IMR-90 (cell line): ENCODE data around the gene ARSJ. TPM values are rescaled to one million over a fixed set of nuclear protein-coding genes. Genes with fewer than 3 reads are reported as not detected.
A peak's percentile ranks its signal among the peaks of the same experiment; 100 is the strongest.

Source experiments
- ATAC-seq: fragments of 200-7000 bp; cut with Tn5 transposase; 2 replicates; pipeline ENCODE4 v1.9.1; 2020; ENCODE audit warnings: low read depth, mild to moderate bottlenecking, moderate library complexity
- BruUV-seq: library from RNA; stranded (reverse); fragments of 400-500 nt; replicated peaks from 2 replicates; lab custom pipeline; 2021; lab: Mats Ljungman, UMichigan
- CTCF ChIA-PET: fragments of 300-600 bp; formaldehyde crosslinking; extraction: SDS; loops from one replicate; lab custom pipeline; 2021; ENCODE audit warnings: antibody characterized with exemption; lab: Yijun Ruan, JAX
- POLR2A ChIA-PET: fragments of 300-600 bp; sonication (Branson Sonifier 250); formaldehyde crosslinking; loops from one replicate; lab custom pipeline; 2022; ENCODE audit warnings: antibody characterized with exemption; ENCODE audit not compliant: unreplicated experiment; lab: Charles Lee
- DNase-seq: peaks from one replicate; pipeline ENCODE4 v3.0.0; 2013
- H2AFZ ChIP-seq: replicated peaks from 2 replicates; pipeline ENCODE3; 2013; ENCODE audit warnings: low read length, mild to moderate bottlenecking; ENCODE audit not compliant: poor library complexity
- H2AK5ac ChIP-seq: 2 replicates; pipeline ENCODE4 v1.6.1; 2013; ENCODE audit warnings: low read depth, low read length, inconsistent platforms
- H2AK9ac ChIP-seq: replicated peaks from 2 replicates; pipeline ENCODE3; 2013; ENCODE audit warnings: mild to moderate bottlenecking, low read depth, low read length, moderate library complexity; ENCODE audit not compliant: poor library complexity
- H2BK120ac ChIP-seq: 2 replicates; pipeline ENCODE4 v1.6.1; 2013; ENCODE audit warnings: low read depth, low read length, inconsistent platforms
- H2BK15ac ChIP-seq: 3 replicates; pipeline ENCODE4 v1.6.1; 2013; ENCODE audit warnings: low read depth, low read length, inconsistent platforms
- H2BK20ac ChIP-seq: 2 replicates; pipeline ENCODE4 v1.6.1; 2013; ENCODE audit warnings: low read depth, mild to moderate bottlenecking, inconsistent platforms, low read length, moderate library complexity
- H2BK5ac ChIP-seq: 2 replicates; pipeline ENCODE4 v1.6.1; 2013; ENCODE audit warnings: mild to moderate bottlenecking, low read depth, low read length, inconsistent platforms; ENCODE audit not compliant: poor library complexity, severe bottlenecking
- H3K14ac ChIP-seq: replicated peaks from 2 replicates; pipeline ENCODE4 v1.6.1; 2013; ENCODE audit warnings: low read depth, low read length, inconsistent platforms
- H3K18ac ChIP-seq: 2 replicates; pipeline ENCODE4 v1.6.1; 2013; ENCODE audit warnings: low read depth, low read length, control low read depth
- H3K23ac ChIP-seq: 2 replicates; pipeline ENCODE4 v1.6.1; 2013; ENCODE audit warnings: low read depth, low read length, inconsistent platforms
- H3K27ac ChIP-seq: 2 replicates; pipeline ENCODE4 v1.5.1; 2013; ENCODE audit warnings: mild to moderate bottlenecking, control low read depth, low read length; ENCODE audit not compliant: insufficient read depth
- H3K27me3 ChIP-seq: 2 replicates; pipeline ENCODE4 v1.6.1; 2013; ENCODE audit warnings: low read length; ENCODE audit not compliant: control insufficient read depth, insufficient read depth
- H3K36me3 ChIP-seq: 2 replicates; pipeline ENCODE4 v1.6.1; 2013; ENCODE audit warnings: low read length, mixed read lengths; ENCODE audit not compliant: control insufficient read depth, insufficient read depth
- H3K4ac ChIP-seq: 2 replicates; pipeline ENCODE4 v1.6.1; 2013; ENCODE audit warnings: low read depth, low read length, inconsistent platforms
- H3K4me1 ChIP-seq: 2 replicates; pipeline ENCODE4 v1.6.1; 2013; ENCODE audit warnings: low read length, mixed read lengths; ENCODE audit not compliant: control insufficient read depth, insufficient read depth
- H3K4me2 ChIP-seq: 2 replicates; pipeline ENCODE4 v1.6.1; 2013; ENCODE audit warnings: low read depth, mild to moderate bottlenecking, control low read depth, low read length, moderate library complexity
- H3K4me3 ChIP-seq: 2 replicates; pipeline ENCODE4 v1.5.1; 2013; ENCODE audit warnings: low read depth, mild to moderate bottlenecking, control low read depth, low read length, moderate library complexity; ENCODE audit not compliant: insufficient read depth
- H3K56ac ChIP-seq: 2 replicates; pipeline ENCODE4 v1.6.1; 2013; ENCODE audit warnings: low read length, inconsistent platforms; ENCODE audit not compliant: insufficient read depth; ENCODE audit errors: extremely low read depth
- H3K79me1 ChIP-seq, 2 experiments: 2 replicates each; pipeline ENCODE4 v1.6.1; 2013; ENCODE audit warnings: low read length in 2 of 2, inconsistent platforms in 1 of 2, low read depth in 1 of 2
- H3K9ac ChIP-seq: 2 replicates; pipeline ENCODE4 v1.6.1; 2013; ENCODE audit warnings: low read depth, low read length, control low read depth
- H3K9me1 ChIP-seq: 2 replicates; pipeline ENCODE4 v1.6.1; 2013; ENCODE audit warnings: low read length, inconsistent platforms; ENCODE audit not compliant: insufficient read depth
- H3K9me3 ChIP-seq: 2 replicates; pipeline ENCODE4 v1.6.1; 2013; ENCODE audit warnings: low read length; ENCODE audit not compliant: control insufficient read depth, insufficient read depth
- H4K20me1 ChIP-seq: 2 replicates; pipeline ENCODE4 v1.6.1; 2013; ENCODE audit warnings: low read length, inconsistent platforms; ENCODE audit not compliant: insufficient read depth
- H4K5ac ChIP-seq: 2 replicates; pipeline ENCODE4 v1.6.1; 2013; ENCODE audit warnings: mild to moderate bottlenecking, low read depth, low read length, control low read depth
- H4K8ac ChIP-seq, 2 experiments: 2 replicates each; pipeline ENCODE4 v1.6.1; 2013; ENCODE audit warnings: low read depth in 2 of 2, low read length in 2 of 2, control low read depth in 1 of 2, inconsistent platforms in 1 of 2
- H4K91ac ChIP-seq: 2 replicates; pipeline ENCODE4 v1.6.1; 2013; ENCODE audit warnings: low read depth, low read length, inconsistent platforms; ENCODE audit not compliant: insufficient read depth
- BHLHE40 ChIP-seq: fragments of 150-350 bp; IDR thresholded peaks from 2 replicates; pipeline ENCODE4 v1.6.1; 2016; ENCODE audit warnings: mild to moderate bottlenecking, low read depth, low read length
- CEBPB ChIP-seq: IDR thresholded peaks from 2 replicates; pipeline ENCODE4 v1.6.1; 2012; ENCODE audit warnings: low read depth, low read length, improper control_type of control experiment
- CTCF ChIP-seq: conservative IDR thresholded peaks from 2 replicates; pipeline ENCODE4 v1.5.1; 2012; ENCODE audit warnings: mild to moderate bottlenecking, low read depth, low read length, improper control_type of control experiment
- FOS ChIP-seq: fragments of 150-350 bp; IDR thresholded peaks from 2 replicates; pipeline ENCODE4 v1.6.1; 2016; ENCODE audit warnings: low read depth, low read length
- MAFK ChIP-seq: IDR thresholded peaks from 2 replicates; pipeline ENCODE4 v1.6.1; 2012; ENCODE audit warnings: low read depth, low read length, improper control_type of control experiment
- MAZ ChIP-seq: IDR thresholded peaks from 2 replicates; pipeline ENCODE4 v1.6.1; 2012; ENCODE audit warnings: low read depth, mild to moderate bottlenecking, low read length, improper control_type of control experiment, moderate library complexity, borderline replicate concordance
- MXI1 ChIP-seq: IDR thresholded peaks from 2 replicates; pipeline ENCODE4 v1.6.1; 2012; ENCODE audit warnings: low read depth, mild to moderate bottlenecking, low read length, moderate library complexity, borderline replicate concordance
- NFE2L2 ChIP-seq: fragments of 150-350 bp; IDR thresholded peaks from 2 replicates; pipeline ENCODE4 v1.6.1; 2016; ENCODE audit warnings: low read depth, mild to moderate bottlenecking, low read length
- RFX5 ChIP-seq: IDR thresholded peaks from 2 replicates; pipeline ENCODE4 v1.8.0; 2012; ENCODE audit warnings: low read depth, mild to moderate bottlenecking, low read length, moderate library complexity
- SMC3 ChIP-seq: fragments of 150-350 bp; IDR thresholded peaks from 2 replicates; pipeline ENCODE4 v1.6.1; 2016; ENCODE audit warnings: low read depth, mild to moderate bottlenecking, antibody characterized with exemption, low read length, moderate library complexity
- USF2 ChIP-seq: fragments of 150-350 bp; IDR thresholded peaks from 2 replicates; pipeline ENCODE4 v1.6.1; 2017; ENCODE audit warnings: mild to moderate bottlenecking, antibody characterized with exemption, low read length, low read depth
- WGBS, 2 experiments: methylation state at CpG; one replicate each; pipeline versions ENCODE4 v1.1.5 to v1.1.7; 2013; ENCODE audit warnings: missing lambda C conversion rate in 2 of 2; ENCODE audit not compliant: insufficient read length in 1 of 2; ENCODE audit errors: extremely low coverage in 2 of 2; 5-methylcytosine and 5-hydroxymethylcytosine counted together
- dilution Hi-C: fragments of 300-500 bp; cut with HindIII; formaldehyde crosslinking; loops from one replicate; pipeline ENCODE4 v1.14.3; 2018; ENCODE audit warnings: low sequenced_read_pairs; ENCODE audit not compliant: unreplicated experiment
- in situ Hi-C: fragments of 300-500 bp; cut with MboI; formaldehyde crosslinking; loops from 3 replicates; pipeline ENCODE4 v1.14.3; 2019; ENCODE audit warnings: low sequenced_read_pairs, inconsistent platforms, mixed read lengths
- intact Hi-C: fragments of 100-400 bp; cut with micrococcal nuclease; formaldehyde crosslinking; loops from 2 replicates; pipeline ENCODE4 v1.10.0; 2022
- polyA plus RNA-seq, 3 experiments: library from polyadenylated mRNA; depleted of rRNA; stranded (reverse); fragments of >200 nt; gene quantifications; 2 replicates each; pipeline ENCODE4 v1.2.3, GENCODE V29; 2012; ENCODE audit warnings: low replicate concordance in 1 of 3
- total RNA-seq: library from RNA; depleted of rRNA; stranded (reverse); fragments of >200 nt; gene quantifications from 2 replicates; pipeline ENCODE4 v1.2.3, GENCODE V29; 2012

ARSJ gene
- total and polyA plus RNA-seq, 2 of the 4 experiments (the other 2 are of a cell fraction) = 47.7 to 143 TPM

DNA sequence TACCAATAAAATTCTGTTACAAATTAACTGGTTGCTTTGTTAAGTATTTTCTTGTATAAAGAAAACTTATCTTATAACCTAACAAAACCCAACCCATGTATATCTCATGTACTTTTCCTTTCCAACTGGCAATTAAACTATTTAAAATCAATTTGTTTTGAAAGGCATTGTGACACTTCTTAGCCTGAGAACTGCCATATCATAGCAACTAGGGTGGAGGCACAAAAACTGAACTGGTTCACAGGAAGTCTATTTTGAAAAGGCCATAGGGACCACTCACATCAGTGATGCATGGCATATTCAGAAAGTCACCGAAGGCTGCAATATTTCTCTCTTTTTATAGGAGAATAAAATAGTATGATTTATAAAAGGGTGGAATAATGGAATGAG, 40.5 kb upstream of the ARSJ start:
- no peak for ATAC-seq
- H2AFZ ChIP-seq = no peak overlapping the region

More for the DNA sequence above, 40.5 kb upstream of the ARSJ start:
- Histone ChIP-seq H2BK20ac (no peak overlapping the region), H2BK120ac (0 out of 2 replicates have a peak overlapping the region, but pooled peaks have one; percentile 66), H3K9ac (no peak overlapping the region), H4K8ac (no peak overlapping the region), H3K56ac (no peak overlapping the region), H3K4me2 (no peak overlapping the region), H3K23ac (no peak overlapping the region), H3K14ac (no peak overlapping the region), H3K9me3 (no peaks in the 10 kb centered on the region), H4K5ac (no peak overlapping the region), H2AK5ac (no peak overlapping the region; the same call in 1 of the 2 replicates), H3K4me3 (no peak overlapping the region), H3K4ac (peak overlapping the region; percentile 74; the same call in 1 of the 2 replicates), H3K4me1 (peaks cover 2% of the 10 kb centered on the region; the same call in 1 of the 2 replicates), H3K27ac (no peak overlapping the region), H3K79me1 (no peaks in the 10 kb centered on the region), H2BK15ac (peak overlapping the region; percentile 75; the same call in 2 of the 3 replicates), H3K18ac (no peak overlapping the region), H3K9me1 (no peaks in the 10 kb centered on the region), H3K36me3 (no peaks in the 10 kb centered on the region), H4K91ac (0 out of 2 replicates have a peak overlapping the region, but pooled peaks have one; percentile 31), H4K20me1 (no peaks in the 10 kb centered on the region), H3K27me3 (no peaks in the 10 kb centered on the region), H2BK5ac (no peak overlapping the region), H2AK9ac (no peak overlapping the region)
- dilution Hi-C loops (no loop called here), in situ Hi-C loops (no loop called here), intact Hi-C loops (loop anchor here (5.0 kb wide), 1 partner anchor 67 kb away; no protein-coding TSS in a partner anchor)
- POLR2A ChIA-PET = no interaction called here
- no TSS peak for BruUV-seq
- TF ChIP-seq SMC3 (no peak), USF2 (no peak), RFX5 (no peak), CTCF (no peak), FOS (no peak), BHLHE40 (no peak), NFE2L2 (no peak), MAFK (no peak), MXI1 (no peak), CEBPB (no peak), MAZ (no peak)
- DNase-seq = no peak
- WGBS, 2 experiments = no CpG with 5 or more reads among the region's 1 CpG
- CTCF ChIA-PET = no interaction called here
